ENCODE results near the gene EFCAB6.

The EFCAB6 gene

GRCh38 chr22:43563571-43563970, 248.5 kb downstream of the EFCAB6 start:
- Histone ChIP-seq H3K4me1 (ENCODE audit: control insufficient read depth, insufficient read depth, low read length) (no peaks in the 10 kb centered on the region), H3K27me3 (ENCODE audit: control insufficient read depth, insufficient read depth, low read length) (no peaks in the 10 kb centered on the region), H3K36me3 (ENCODE audit: control insufficient read depth, insufficient read depth, low read length) (no peaks in the 10 kb centered on the region), H3K9me3 (ENCODE audit: control insufficient read depth, low read length) (no peaks in the 10 kb centered on the region), H3K9ac (ENCODE audit: low read length) (no peak overlapping the region), H3K4me3 (ENCODE audit: low read length) (no peak overlapping the region)

- no peaks in the 10 kb centered on the region for H3K27me3 ChIP-seq (ENCODE audit: control insufficient read depth, insufficient read depth, low read length)
- H3K4me1 ChIP-seq (ENCODE audit: control insufficient read depth, insufficient read depth, low read length), result no peaks in the 10 kb centered on the region
- H3K36me3 ChIP-seq (ENCODE audit: control insufficient read depth, insufficient read depth, low read length), result no peaks in the 10 kb centered on the region
- H3K9me3 ChIP-seq (ENCODE audit: control insufficient read depth, low read length), result no peaks in the 10 kb centered on the region
- H3K4me3 ChIP-seq (ENCODE audit: low read length), result no peak overlapping the region
- H3K9ac ChIP-seq (ENCODE audit: low read length), result no peak overlapping the region
Observed at GRCh38 chr22:43562843-43563242, 249.3 kb downstream of the EFCAB6 start.

DNA sequence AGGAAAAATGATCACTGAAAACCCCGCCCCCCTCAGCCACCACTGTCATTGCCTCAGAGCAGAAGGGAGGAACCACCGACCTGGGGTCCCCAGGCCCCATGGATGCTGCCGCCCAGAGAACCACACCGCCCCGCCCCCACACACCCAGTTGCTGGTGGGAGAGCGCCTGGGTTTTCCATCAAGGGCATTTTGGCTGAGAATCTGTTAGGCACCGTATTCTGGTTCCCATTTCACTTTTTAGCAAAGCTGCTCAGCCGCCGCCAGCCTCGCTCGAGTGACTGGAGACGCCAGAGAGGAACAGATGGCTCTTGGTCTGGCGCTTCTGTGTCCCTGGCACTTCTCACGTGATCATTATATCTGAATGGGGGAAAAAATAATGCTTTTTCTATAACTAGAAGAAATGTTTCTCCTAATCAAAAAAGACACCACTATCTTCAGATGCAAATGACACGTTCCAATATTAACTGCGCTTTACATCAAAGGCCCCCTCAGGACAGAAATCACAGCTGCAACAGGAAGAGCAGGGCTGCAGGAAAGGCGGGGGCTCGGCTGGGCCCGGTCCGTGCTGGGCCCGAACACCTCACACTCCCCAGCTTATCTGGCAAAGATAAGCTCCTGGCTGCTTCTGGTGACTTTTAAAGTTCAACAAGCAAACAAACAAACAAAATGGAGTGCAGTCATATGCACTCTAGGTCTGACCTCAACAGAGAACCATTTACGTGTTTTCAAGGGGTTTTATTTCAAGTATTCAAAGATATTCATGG, 250.5 kb downstream of the EFCAB6 start:
- no peaks in the 10 kb centered on the region for H3K27me3 ChIP-seq (ENCODE audit: control insufficient read depth, insufficient read depth, low read length)
- no peaks in the 10 kb centered on the region for H3K9me3 ChIP-seq (ENCODE audit: control insufficient read depth, low read length)
- H3K4me3 ChIP-seq (ENCODE audit: low read length), result no peak overlapping the region
- H3K4me1 ChIP-seq (ENCODE audit: control insufficient read depth, insufficient read depth, low read length), result no peaks in the 10 kb centered on the region
- H3K36me3 ChIP-seq (ENCODE audit: control insufficient read depth, insufficient read depth, low read length), result no peaks in the 10 kb centered on the region
- H3K9ac ChIP-seq (ENCODE audit: low read length), result no peak overlapping the region

- Histone ChIP-seq H3K9me3 (ENCODE audit: control insufficient read depth, low read length) (no peaks in the 10 kb centered on the region), H3K36me3 (ENCODE audit: control insufficient read depth, insufficient read depth, low read length) (no peaks in the 10 kb centered on the region), H3K9ac (ENCODE audit: low read length) (no peak overlapping the region), H3K4me1 (ENCODE audit: control insufficient read depth, insufficient read depth, low read length) (no peaks in the 10 kb centered on the region), H3K4me3 (ENCODE audit: low read length) (no peak overlapping the region), H3K27me3 (ENCODE audit: control insufficient read depth, insufficient read depth, low read length) (no peaks in the 10 kb centered on the region)
Observed at GRCh38 chr22:43560651-43561050, 251.5 kb downstream of the EFCAB6 start.

GRCh38 chr22:43555561-43556515, 256.3 kb downstream of the EFCAB6 start:
- H3K4me3 ChIP-seq (ENCODE audit: low read length), result no peak overlapping the region
- H3K27me3 ChIP-seq (ENCODE audit: control insufficient read depth, insufficient read depth, low read length), result no peaks in the 10 kb centered on the region
- no peaks in the 10 kb centered on the region for H3K36me3 ChIP-seq (ENCODE audit: control insufficient read depth, insufficient read depth, low read length)
- no peak overlapping the region for H3K9ac ChIP-seq (ENCODE audit: low read length)
- no peaks in the 10 kb centered on the region for H3K4me1 ChIP-seq (ENCODE audit: control insufficient read depth, insufficient read depth, low read length)
- no peaks in the 10 kb centered on the region for H3K9me3 ChIP-seq (ENCODE audit: control insufficient read depth, low read length)

GRCh38 chr22:43554694-43555365, 257.3 kb downstream of the EFCAB6 start:
- Histone ChIP-seq H3K4me3 (ENCODE audit: low read length) (no peak overlapping the region), H3K9ac (ENCODE audit: low read length) (no peak overlapping the region), H3K27me3 (ENCODE audit: control insufficient read depth, insufficient read depth, low read length) (no peaks in the 10 kb centered on the region), H3K36me3 (ENCODE audit: control insufficient read depth, insufficient read depth, low read length) (no peaks in the 10 kb centered on the region), H3K9me3 (ENCODE audit: control insufficient read depth, low read length) (no peaks in the 10 kb centered on the region), H3K4me1 (ENCODE audit: control insufficient read depth, insufficient read depth, low read length) (no peaks in the 10 kb centered on the region)

DNA sequence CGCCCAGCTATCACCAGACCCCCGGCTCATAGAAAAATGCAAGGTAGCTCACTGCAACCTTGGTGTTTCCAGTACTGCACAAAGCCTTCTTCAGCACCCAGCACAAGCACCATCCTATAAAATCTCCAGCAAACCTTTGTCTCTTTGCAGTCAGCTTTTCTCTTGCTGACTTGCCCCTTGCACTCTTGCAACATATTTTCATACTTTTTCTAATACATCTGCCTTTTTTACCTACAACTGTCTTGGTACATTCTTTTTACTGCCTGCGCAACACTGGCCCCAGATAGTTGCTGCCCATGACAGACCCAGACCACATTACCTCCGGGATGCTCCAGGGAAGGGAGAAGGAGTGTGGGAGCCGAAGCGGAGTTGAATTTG, 257.9 kb downstream of the EFCAB6 start:
- Histone ChIP-seq H3K9ac (ENCODE audit: low read length) (no peak overlapping the region), H3K36me3 (ENCODE audit: control insufficient read depth, insufficient read depth, low read length) (no peaks in the 10 kb centered on the region), H3K4me1 (ENCODE audit: control insufficient read depth, insufficient read depth, low read length) (no peaks in the 10 kb centered on the region), H3K9me3 (ENCODE audit: control insufficient read depth, low read length) (no peaks in the 10 kb centered on the region), H3K27me3 (ENCODE audit: control insufficient read depth, insufficient read depth, low read length) (no peaks in the 10 kb centered on the region), H3K4me3 (ENCODE audit: low read length) (no peak overlapping the region)

- Histone ChIP-seq H3K4me1 (ENCODE audit: control insufficient read depth, insufficient read depth, low read length) (no peaks in the 10 kb centered on the region), H3K9ac (ENCODE audit: low read length) (no peak overlapping the region)
Observed at GRCh38 chr22:43553451-43554258, 258.4 kb downstream of the EFCAB6 start.

GRCh38 chr22:43550672-43551071, 261.4 kb downstream of the EFCAB6 start:
- Histone ChIP-seq H3K36me3 (ENCODE audit: control insufficient read depth, insufficient read depth, low read length) (no peaks in the 10 kb centered on the region), H3K27me3 (ENCODE audit: control insufficient read depth, insufficient read depth, low read length) (no peaks in the 10 kb centered on the region), H3K9ac (ENCODE audit: low read length) (no peak overlapping the region), H3K4me3 (ENCODE audit: low read length) (no peak overlapping the region), H3K4me1 (ENCODE audit: control insufficient read depth, insufficient read depth, low read length) (no peaks in the 10 kb centered on the region), H3K9me3 (ENCODE audit: control insufficient read depth, low read length) (no peaks in the 10 kb centered on the region)

More at GRCh38 chr22:43553451-43554258, 258.4 kb downstream of the EFCAB6 start:
- Histone ChIP-seq H3K4me3 (ENCODE audit: low read length) (no peak overlapping the region), H3K27me3 (ENCODE audit: control insufficient read depth, insufficient read depth, low read length) (no peaks in the 10 kb centered on the region), H3K9me3 (ENCODE audit: control insufficient read depth, low read length) (no peaks in the 10 kb centered on the region), H3K36me3 (ENCODE audit: control insufficient read depth, insufficient read depth, low read length) (no peaks in the 10 kb centered on the region)

GRCh38 chr22:43550024-43550620, 262.0 kb downstream of the EFCAB6 start:
- Histone ChIP-seq H3K27me3 (ENCODE audit: control insufficient read depth, insufficient read depth, low read length) (no peaks in the 10 kb centered on the region), H3K4me1 (ENCODE audit: control insufficient read depth, insufficient read depth, low read length) (no peaks in the 10 kb centered on the region), H3K9me3 (ENCODE audit: control insufficient read depth, low read length) (no peaks in the 10 kb centered on the region), H3K4me3 (ENCODE audit: low read length) (no peak overlapping the region), H3K36me3 (ENCODE audit: control insufficient read depth, insufficient read depth, low read length) (no peaks in the 10 kb centered on the region), H3K9ac (ENCODE audit: low read length) (no peak overlapping the region)

DNA sequence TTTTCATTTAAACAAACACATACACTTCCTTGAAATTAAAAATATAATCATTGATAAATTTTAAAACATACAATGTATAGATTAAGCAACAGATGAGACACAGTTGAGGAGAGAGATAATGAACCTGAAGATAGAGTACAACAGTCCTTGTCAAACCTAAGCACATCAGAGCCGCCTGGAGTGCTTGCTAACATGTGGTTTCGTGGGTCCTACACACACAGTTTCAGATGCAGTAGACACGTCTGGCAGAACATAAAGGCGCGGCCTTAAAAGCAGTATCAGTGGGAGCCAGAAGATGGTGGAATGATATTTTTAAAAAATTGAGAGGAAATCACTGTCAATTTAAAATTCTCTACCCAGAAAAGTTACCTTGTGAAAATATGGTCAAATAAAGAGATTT, 265.9 kb downstream of the EFCAB6 start:
- Histone ChIP-seq H3K9me3 (ENCODE audit: control insufficient read depth, low read length) (no peaks in the 10 kb centered on the region), H3K27me3 (ENCODE audit: control insufficient read depth, insufficient read depth, low read length) (no peaks in the 10 kb centered on the region), H3K9ac (ENCODE audit: low read length) (no peak overlapping the region), H3K4me1 (ENCODE audit: control insufficient read depth, insufficient read depth, low read length) (no peaks in the 10 kb centered on the region), H3K36me3 (ENCODE audit: control insufficient read depth, insufficient read depth, low read length) (no peaks in the 10 kb centered on the region), H3K4me3 (ENCODE audit: low read length) (no peak overlapping the region)
